HCT116 (cell line): ENCODE data around the gene WFDC1.

Experiments
- CBX3 ChIP-seq: IDR thresholded peaks from 2 replicates; pipeline ENCODE4 v1.6.1; 2012; ENCODE audit warnings: low read depth
- EGR1 ChIP-seq: IDR thresholded peaks from 2 replicates; pipeline ENCODE4 v1.6.1; 2012; ENCODE audit warnings: low read depth
- EZH2 ChIP-seq: fragments of 200-600 bp; sonication (generic); IDR thresholded peaks from 2 replicates; pipeline ENCODE4 v1.6.1; 2017; ENCODE audit warnings: antibody characterized with exemption, mixed run types
- FOSL1 ChIP-seq: IDR thresholded peaks from 2 replicates; pipeline ENCODE4 v1.6.1; 2012; ENCODE audit warnings: low read depth
- POLR2A ChIP-seq: IDR thresholded peaks from 2 replicates; pipeline ENCODE4 v1.7.0; 2011; ENCODE audit warnings: borderline replicate concordance; ENCODE audit not compliant: insufficient read depth, insufficient read length; ENCODE audit errors: extremely low read depth
- POLR2AphosphoS5 ChIP-seq: IDR thresholded peaks from 2 replicates; pipeline ENCODE4 v1.6.1; 2011; ENCODE audit warnings: mild to moderate bottlenecking, low read depth, low read length, moderate library complexity
- YY1 ChIP-seq: IDR thresholded peaks from 2 replicates; pipeline ENCODE4 v1.6.1; 2011; ENCODE audit warnings: low read length, low read depth, moderate library complexity, mild to moderate bottlenecking; ENCODE audit not compliant: insufficient replicate concordance; ENCODE audit errors: extremely low read depth
- ZFX ChIP-seq: fragments of 450-650 bp; IDR thresholded peaks from 2 replicates; pipeline ENCODE4 v1.6.1; 2017
- TF ChIP-seq, protein P1 (sequence below), 3 experiments: fragments of 200-600 bp in 1 of 3; sonication (generic) in 1 of 3; IDR thresholded peaks in 2 of 3; conservative IDR thresholded peaks in 1 of 3; 2 replicates each; pipeline ENCODE4 v1.5.1; 2012 to 2017; ENCODE audit warnings: low read depth in 2 of 3, low read length in 2 of 3, antibody characterized with exemption in 1 of 3, borderline replicate concordance in 1 of 3, control low read depth in 1 of 3, mild to moderate bottlenecking in 1 of 3, mixed read lengths in 1 of 3, mixed run types in 1 of 3, moderate library complexity in 1 of 3; ENCODE audit not compliant: insufficient read depth in 1 of 3
- TF ChIP-seq, protein P2 (sequence below): IDR thresholded peaks from 2 replicates; pipeline ENCODE4 v1.6.1; 2012; ENCODE audit warnings: low read depth

DNA sequence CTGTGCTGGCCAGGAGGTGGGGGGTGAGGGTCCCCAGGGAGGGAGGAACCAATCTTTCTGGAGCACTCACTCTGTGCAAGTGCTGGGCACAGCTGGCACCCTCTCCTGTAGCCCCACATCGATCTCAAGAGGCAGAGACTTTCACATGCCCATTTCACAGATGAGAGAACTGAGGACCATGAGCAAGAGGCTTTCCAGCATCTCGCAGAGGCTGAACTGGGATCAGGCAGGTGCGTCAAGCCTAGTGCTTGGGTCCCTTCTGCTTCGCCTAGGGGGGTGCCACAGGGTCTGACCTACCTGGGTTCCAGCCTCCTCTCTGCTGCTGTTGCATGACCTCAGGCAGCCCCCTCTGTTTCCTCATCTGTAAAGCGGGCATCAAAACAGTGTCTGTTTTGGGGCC is 1.3 kb upstream of the WFDC1 start:
- TF ChIP-seq, protein P1, sequence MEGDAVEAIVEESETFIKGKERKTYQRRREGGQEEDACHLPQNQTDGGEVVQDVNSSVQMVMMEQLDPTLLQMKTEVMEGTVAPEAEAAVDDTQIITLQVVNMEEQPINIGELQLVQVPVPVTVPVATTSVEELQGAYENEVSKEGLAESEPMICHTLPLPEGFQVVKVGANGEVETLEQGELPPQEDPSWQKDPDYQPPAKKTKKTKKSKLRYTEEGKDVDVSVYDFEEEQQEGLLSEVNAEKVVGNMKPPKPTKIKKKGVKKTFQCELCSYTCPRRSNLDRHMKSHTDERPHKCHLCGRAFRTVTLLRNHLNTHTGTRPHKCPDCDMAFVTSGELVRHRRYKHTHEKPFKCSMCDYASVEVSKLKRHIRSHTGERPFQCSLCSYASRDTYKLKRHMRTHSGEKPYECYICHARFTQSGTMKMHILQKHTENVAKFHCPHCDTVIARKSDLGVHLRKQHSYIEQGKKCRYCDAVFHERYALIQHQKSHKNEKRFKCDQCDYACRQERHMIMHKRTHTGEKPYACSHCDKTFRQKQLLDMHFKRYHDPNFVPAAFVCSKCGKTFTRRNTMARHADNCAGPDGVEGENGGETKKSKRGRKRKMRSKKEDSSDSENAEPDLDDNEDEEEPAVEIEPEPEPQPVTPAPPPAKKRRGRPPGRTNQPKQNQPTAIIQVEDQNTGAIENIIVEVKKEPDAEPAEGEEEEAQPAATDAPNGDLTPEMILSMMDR (IDR thresholded peaks at IDR 0.05 in 2 of 3, conservative IDR thresholded peaks at IDR 0.05 in 1 of 3; ENCODE audit: borderline replicate concordance in 1 of 3, insufficient read depth in 1 of 3, low read depth in 2 of 3, low read length in 2 of 3): no peak
- TF ChIP-seq EGR1: no peak
- no peak for TF ChIP-seq ZFX
- TF ChIP-seq CBX3: no peak
- no peak for TF ChIP-seq POLR2A
- TF ChIP-seq EZH2: no peak
- no peak for TF ChIP-seq POLR2AphosphoS5
- no peak for TF ChIP-seq YY1
- TF ChIP-seq, protein P2, sequence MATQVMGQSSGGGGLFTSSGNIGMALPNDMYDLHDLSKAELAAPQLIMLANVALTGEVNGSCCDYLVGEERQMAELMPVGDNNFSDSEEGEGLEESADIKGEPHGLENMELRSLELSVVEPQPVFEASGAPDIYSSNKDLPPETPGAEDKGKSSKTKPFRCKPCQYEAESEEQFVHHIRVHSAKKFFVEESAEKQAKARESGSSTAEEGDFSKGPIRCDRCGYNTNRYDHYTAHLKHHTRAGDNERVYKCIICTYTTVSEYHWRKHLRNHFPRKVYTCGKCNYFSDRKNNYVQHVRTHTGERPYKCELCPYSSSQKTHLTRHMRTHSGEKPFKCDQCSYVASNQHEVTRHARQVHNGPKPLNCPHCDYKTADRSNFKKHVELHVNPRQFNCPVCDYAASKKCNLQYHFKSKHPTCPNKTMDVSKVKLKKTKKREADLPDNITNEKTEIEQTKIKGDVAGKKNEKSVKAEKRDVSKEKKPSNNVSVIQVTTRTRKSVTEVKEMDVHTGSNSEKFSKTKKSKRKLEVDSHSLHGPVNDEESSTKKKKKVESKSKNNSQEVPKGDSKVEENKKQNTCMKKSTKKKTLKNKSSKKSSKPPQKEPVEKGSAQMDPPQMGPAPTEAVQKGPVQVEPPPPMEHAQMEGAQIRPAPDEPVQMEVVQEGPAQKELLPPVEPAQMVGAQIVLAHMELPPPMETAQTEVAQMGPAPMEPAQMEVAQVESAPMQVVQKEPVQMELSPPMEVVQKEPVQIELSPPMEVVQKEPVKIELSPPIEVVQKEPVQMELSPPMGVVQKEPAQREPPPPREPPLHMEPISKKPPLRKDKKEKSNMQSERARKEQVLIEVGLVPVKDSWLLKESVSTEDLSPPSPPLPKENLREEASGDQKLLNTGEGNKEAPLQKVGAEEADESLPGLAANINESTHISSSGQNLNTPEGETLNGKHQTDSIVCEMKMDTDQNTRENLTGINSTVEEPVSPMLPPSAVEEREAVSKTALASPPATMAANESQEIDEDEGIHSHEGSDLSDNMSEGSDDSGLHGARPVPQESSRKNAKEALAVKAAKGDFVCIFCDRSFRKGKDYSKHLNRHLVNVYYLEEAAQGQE: no peak
- no peak for TF ChIP-seq FOSL1
